A172 (cell line): ENCODE measurements around the gene CLCNKA. TPM values are rescaled to one million over a fixed set of nuclear protein-coding genes. Genes with fewer than 3 reads are reported as not detected.

Experiments
- DNase-seq: peaks from one replicate; pipeline ENCODE4 v3.0.0-alpha.2; 2015; ENCODE audit warnings: low spot score
- total RNA-seq: library from RNA; depleted of rRNA; stranded (reverse); fragments of >200 nt; shearing (Covaris generic); gene quantifications from 2 replicates; pipeline ENCODE4 v1.2.3, GENCODE V29; 2014; rRNA removed

CLCNKA gene
- total RNA-seq, 1 experiment from 2014 or later, result not detected

- no peak for DNase-seq
These were observed 55.8 kb downstream of the CLCNKA start for GRCh38 chr1:16077406-16078245.

DNA sequence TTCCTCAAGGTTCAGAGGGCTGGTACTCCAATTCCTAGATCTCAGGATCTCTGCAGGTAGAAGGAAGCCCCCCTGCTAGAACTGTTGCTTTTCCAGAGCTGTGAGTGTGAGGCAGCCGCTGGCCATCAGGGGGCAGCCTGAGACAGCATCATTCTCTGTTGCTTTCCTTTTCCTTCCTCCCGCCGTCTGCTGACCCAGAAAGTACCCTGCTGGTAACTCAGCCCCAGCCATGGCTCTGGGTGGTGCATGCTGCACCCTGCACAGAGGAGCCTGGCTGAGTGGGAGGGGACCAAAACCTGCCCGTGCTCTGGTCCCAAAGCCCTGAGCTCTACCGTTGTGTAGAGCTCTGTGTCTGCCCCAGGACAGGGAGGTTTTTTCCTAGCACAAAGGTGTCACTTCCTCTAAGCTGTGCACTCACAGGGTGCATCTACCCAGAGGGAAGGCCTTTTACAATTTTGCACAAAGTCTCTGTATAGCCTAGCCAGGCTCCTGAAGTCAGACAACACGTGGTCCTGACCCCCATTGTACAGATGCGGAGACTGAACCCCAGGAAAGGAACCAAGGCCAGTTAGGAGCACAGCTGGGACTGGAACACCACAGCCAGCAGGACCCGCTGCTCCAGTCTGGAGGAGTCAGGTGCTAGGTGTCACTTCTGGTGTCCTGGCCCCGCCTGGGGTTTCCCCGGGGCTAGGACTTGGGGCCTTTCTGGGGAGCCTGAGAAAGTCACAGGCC, 57.3 kb downstream of the CLCNKA start:
- peak; percentile 72 for DNase-seq

- no peak for DNase-seq
These were observed 58.8 kb downstream of the CLCNKA start for GRCh38 chr1:16080422-16081150.

GRCh38 chr1:16081636-16082035, 59.8 kb downstream of the CLCNKA start:
- no peak for DNase-seq

DNA sequence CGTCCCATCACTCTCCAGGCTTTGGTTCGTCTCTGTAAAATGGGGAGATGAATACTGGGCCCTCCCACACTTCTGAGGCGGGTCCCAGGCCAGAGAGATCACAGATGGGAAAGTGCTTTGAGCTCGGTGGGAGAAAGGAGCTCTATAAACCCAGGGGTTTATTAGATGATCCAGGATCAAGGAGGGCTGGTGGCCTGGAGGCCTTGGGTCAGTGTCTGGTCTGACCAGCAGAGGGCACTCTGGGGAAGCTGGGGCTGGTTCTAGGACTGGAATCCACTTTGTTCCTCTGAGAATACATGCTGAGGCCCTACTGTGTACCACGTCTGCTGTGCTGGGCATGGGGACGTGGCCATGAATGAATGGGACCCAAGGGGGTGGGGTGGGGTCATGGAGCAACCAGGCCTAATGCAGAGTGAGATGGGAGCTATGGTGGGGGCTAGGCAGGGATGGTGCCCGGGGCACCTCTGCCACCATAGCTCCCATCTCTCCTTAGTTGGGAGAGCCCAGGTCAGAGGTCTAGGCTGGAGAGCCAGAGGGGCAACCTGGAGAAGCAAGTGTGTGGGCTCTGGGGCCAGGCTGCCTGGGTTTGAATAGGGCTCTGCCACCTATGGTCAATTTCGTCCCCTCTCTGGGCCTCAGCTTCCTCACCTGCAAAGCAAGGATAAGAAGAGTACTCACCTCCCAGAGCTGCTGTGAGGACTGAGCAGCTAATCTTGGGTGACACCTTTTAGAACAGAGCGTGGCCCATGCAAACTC, 60.6 kb downstream of the CLCNKA start:
- peak; percentile 50 for DNase-seq

DNA sequence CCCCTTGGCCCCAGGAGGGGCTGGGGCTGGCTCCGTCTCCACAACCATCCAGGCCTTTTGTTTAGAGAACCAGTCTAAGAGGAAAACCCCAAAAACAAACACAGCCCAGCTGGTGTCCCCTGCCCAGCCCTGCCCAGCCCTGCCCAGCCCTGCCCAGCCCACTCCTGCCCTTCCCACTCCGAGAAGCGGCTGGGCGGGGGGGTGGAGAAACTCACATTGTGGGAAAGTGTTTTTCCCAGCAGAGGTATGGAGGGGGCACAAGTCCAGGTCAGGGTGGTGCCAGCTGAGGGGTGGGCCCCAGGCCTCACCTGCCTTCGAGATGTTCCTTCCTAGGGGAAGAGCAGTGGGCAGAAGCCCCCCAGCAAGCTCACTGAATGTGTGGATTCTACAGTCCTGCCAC, 61.6 kb downstream of the CLCNKA start:
- DNase-seq, result no peak

Other genes starting within 250 kb of the CLCNKA start
- 0.84 and 1.5 TPM in 2 replicates for gene UQCRHL, start 214.4 kb upstream of the CLCNKA start, total RNA-seq
- 6.9 and 15.8 TPM in 2 replicates for gene SPEN, start 174.3 kb upstream of the CLCNKA start, total RNA-seq
- 23.8 and 25.1 TPM in 2 replicates for gene ZBTB17, start 45.9 kb upstream of the CLCNKA start, total RNA-seq
- gene SRARP, start 17.8 kb upstream of the CLCNKA start, total RNA-seq, result not detected in 2 replicates
- gene HSPB7, start 4.0 kb upstream of the CLCNKA start, total RNA-seq, result not detected in 2 replicates
- not detected in 2 replicates for gene CLCNKB, start 21.7 kb downstream of the CLCNKA start, total RNA-seq
- 1.1 and 1.8 TPM in 2 replicates for gene FAM131C, start 51.6 kb downstream of the CLCNKA start, total RNA-seq
- 54.3 and 78.1 TPM in 2 replicates for gene EPHA2, start 134.0 kb downstream of the CLCNKA start, total RNA-seq
- gene ARHGEF19, start 190.6 kb downstream of the CLCNKA start, total RNA-seq, result 0.50 and 1.1 TPM in 2 replicates
- gene CPLANE2, start 215.1 kb downstream of the CLCNKA start, total RNA-seq, result 2.5 and 5.5 TPM in 2 replicates